RWPE2 (cell line): ENCODE measurements around the gene PRAMEF1.
"Not testable (repeated sequence)": the region's sequence is repeated elsewhere in the genome, so short reads cannot be mapped to it uniquely, and the experiment has no call there.

Source experiments
- ATAC-seq: fragments of 200-7000 bp; cut with Tn5 transposase; 3 replicates; pipeline ENCODE4 v1.9.1; 2021; ENCODE audit warnings: low read depth
- DNase-seq: peaks from one replicate; pipeline ENCODE4 v3.0.0-alpha.2; 2020; ENCODE audit warnings: low spot score
- H3K27ac ChIP-seq: fragments of 450-650 bp; 2 replicates; pipeline ENCODE4 v1.5.1; 2017; ENCODE audit warnings: mild to moderate bottlenecking; ENCODE audit not compliant: poor library complexity, severe bottlenecking
- H3K27me3 ChIP-seq: fragments of 250-450 bp; sonication (Bioruptor Pico); 2 replicates; pipeline ENCODE4 v1.5.1; 2021; ENCODE audit warnings: mild to moderate bottlenecking, moderate library complexity; ENCODE audit not compliant: insufficient read depth, poor library complexity, severe bottlenecking
- H3K36me3 ChIP-seq: fragments of 250-450 bp; sonication (Bioruptor Pico); 2 replicates; pipeline ENCODE4 v1.5.1; 2020; ENCODE audit warnings: low read depth, mild to moderate bottlenecking, moderate library complexity
- H3K4me1 ChIP-seq: fragments of 250-450 bp; sonication (Bioruptor Pico); 2 replicates; pipeline ENCODE4 v1.5.1; 2021; ENCODE audit warnings: mild to moderate bottlenecking, moderate library complexity; ENCODE audit not compliant: insufficient read depth, poor library complexity, severe bottlenecking
- H3K4me3 ChIP-seq: fragments of 250-450 bp; sonication (Bioruptor Pico); 2 replicates; pipeline ENCODE4 v1.5.1; 2021; ENCODE audit warnings: mild to moderate bottlenecking, moderate library complexity; ENCODE audit not compliant: severe bottlenecking
- H3K9me3 ChIP-seq: fragments of 250-450 bp; sonication (Bioruptor Pico); 2 replicates; pipeline ENCODE4 v1.5.1; 2021; ENCODE audit warnings: mild to moderate bottlenecking, moderate library complexity; ENCODE audit not compliant: severe bottlenecking
- CTCF ChIP-seq: fragments of 450-650 bp; IDR thresholded peaks from one replicate; pipeline ENCODE4 v1.5.1; 2017; ENCODE audit warnings: mild to moderate bottlenecking, moderate library complexity; ENCODE audit not compliant: poor library complexity, severe bottlenecking

Gene PRAMEF1

GRCh38 chr1:12774801-12775345, 16.3 kb upstream of the PRAMEF1 start:
- Histone ChIP-seq H3K27ac (no peak overlapping the region), H3K4me1 (no peaks in the 10 kb centered on the region), H3K27me3 (no peaks in the 10 kb centered on the region), H3K4me3 (no peak overlapping the region), H3K9me3 (peaks cover 2% of the 10 kb centered on the region), H3K36me3 (no peaks in the 10 kb centered on the region)
- no peak for ATAC-seq
- DNase-seq: no peak
- no peak for TF ChIP-seq CTCF

- Histone ChIP-seq H3K9me3 (peaks cover 2% of the 10 kb centered on the region), H3K4me3 (no peak overlapping the region), H3K36me3 (no peaks in the 10 kb centered on the region), H3K27ac (no peak overlapping the region), H3K27me3 (no peaks in the 10 kb centered on the region), H3K4me1 (no peaks in the 10 kb centered on the region)
- DNase-seq (no peak), ATAC-seq (no peak)
- TF ChIP-seq CTCF: no peak
Observed at GRCh38 chr1:12775443-12775842, 15.8 kb upstream of the PRAMEF1 start.

GRCh38 chr1:12776801-12777557, 14.2 kb upstream of the PRAMEF1 start:
- ATAC-seq: no peak

GRCh38 chr1:12778061-12778460, 13.1 kb upstream of the PRAMEF1 start:
- ATAC-seq: no peak
- Histone ChIP-seq H3K9me3 (peaks cover 2% of the 10 kb centered on the region), H3K27me3 (no peaks in the 10 kb centered on the region), H3K4me3 (no peak overlapping the region), H3K27ac (no peak overlapping the region), H3K36me3 (no peaks in the 10 kb centered on the region), H3K4me1 (no peaks in the 10 kb centered on the region)
- TF ChIP-seq CTCF: no peak
- DNase-seq: no peak

More at GRCh38 chr1:12776801-12777557, 14.2 kb upstream of the PRAMEF1 start:
- Histone ChIP-seq H3K4me1 (no peaks in the 10 kb centered on the region), H3K4me3 (no peak overlapping the region), H3K27ac (no peak overlapping the region), H3K9me3 (peaks cover 2% of the 10 kb centered on the region), H3K27me3 (no peaks in the 10 kb centered on the region), H3K36me3 (no peaks in the 10 kb centered on the region)
- DNase-seq: no peak
- no peak for TF ChIP-seq CTCF

- Histone ChIP-seq H3K27me3 (no peaks in the 10 kb centered on the region), H3K27ac (no peak overlapping the region), H3K4me3 (no peak overlapping the region), H3K9me3 (no peaks in the 10 kb centered on the region), H3K36me3 (no peaks in the 10 kb centered on the region), H3K4me1 (no peaks in the 10 kb centered on the region)
- TF ChIP-seq CTCF: no peak
- DNase-seq (no peak), ATAC-seq (no peak)
Observed at GRCh38 chr1:12778907-12779306, 12.3 kb upstream of the PRAMEF1 start.

GRCh38 chr1:12781488-12781887, 9.7 kb upstream of the PRAMEF1 start:
- not testable (repeated sequence) for ATAC-seq, H3K27ac ChIP-seq, H3K4me3 ChIP-seq, H3K36me3 ChIP-seq, H3K4me1 ChIP-seq, H3K27me3 ChIP-seq, H3K9me3 ChIP-seq, DNase-seq
